Left hindlimb (tissue), 1 donor: ENCODE measurements around the gene GRM7.

Source experiments
- DNase-seq: peaks from one replicate; pipeline ENCODE4 v3.0.0-alpha.2; 2018

GRM7 gene

GRCh38 chr3:7322957-7323669 lies 462.2 kb downstream of the GRM7 start:
- no peak for DNase-seq

GRCh38 chr3:7328339-7328738 lies 467.4 kb downstream of the GRM7 start:
- no peak for DNase-seq

GRCh38 chr3:7332696-7333095 lies 471.8 kb downstream of the GRM7 start:
- no peak for DNase-seq

- DNase-seq: no peak
Observed at GRCh38 chr3:7333125-7333524, 472.2 kb downstream of the GRM7 start.

GRCh38 chr3:7340795-7341194 lies 479.9 kb downstream of the GRM7 start:
- DNase-seq: no peak

GRCh38 chr3:7346364-7346763 lies 485.4 kb downstream of the GRM7 start:
- no peak for DNase-seq

GRCh38 chr3:7357101-7357500 lies 496.2 kb downstream of the GRM7 start:
- no peak for DNase-seq

- DNase-seq: no peak
Observed at GRCh38 chr3:7367968-7368367, 507.1 kb downstream of the GRM7 start.

- no peak for DNase-seq
Observed at GRCh38 chr3:7368597-7368996, 507.7 kb downstream of the GRM7 start.

- no peak for DNase-seq
Observed at GRCh38 chr3:7371693-7372572, 511.0 kb downstream of the GRM7 start.

- DNase-seq: no peak
Observed at GRCh38 chr3:7377103-7377502, 516.2 kb downstream of the GRM7 start.

- DNase-seq: no peak
Observed at GRCh38 chr3:7381741-7382140, 520.8 kb downstream of the GRM7 start.

GRCh38 chr3:7382293-7383010 lies 521.5 kb downstream of the GRM7 start:
- no peak for DNase-seq

- no peak for DNase-seq
Observed at GRCh38 chr3:7385635-7386034, 524.7 kb downstream of the GRM7 start.

GRCh38 chr3:7388026-7388425 lies 527.1 kb downstream of the GRM7 start:
- no peak for DNase-seq

- no peak for DNase-seq
Observed at GRCh38 chr3:7392206-7392605, 531.3 kb downstream of the GRM7 start.

GRCh38 chr3:7393944-7394605 lies 533.2 kb downstream of the GRM7 start:
- DNase-seq: no peak

GRCh38 chr3:7396534-7396933 lies 535.6 kb downstream of the GRM7 start:
- no peak for DNase-seq

GRCh38 chr3:7397097-7397496 lies 536.2 kb downstream of the GRM7 start:
- no peak for DNase-seq

- no peak for DNase-seq
Observed at GRCh38 chr3:7400360-7400759, 539.4 kb downstream of the GRM7 start.

- DNase-seq: no peak
Observed at GRCh38 chr3:7401418-7401817, 540.5 kb downstream of the GRM7 start.

GRCh38 chr3:7407107-7407506 lies 546.2 kb downstream of the GRM7 start:
- no peak for DNase-seq

- DNase-seq: no peak
Observed at GRCh38 chr3:7410782-7411181, 549.9 kb downstream of the GRM7 start.
